Raji (cell line): Measurements from ENCODE around the gene MAP3K8.

Source experiments
- POLR2A ChIP-seq: IDR thresholded peaks from 2 replicates; pipeline ENCODE4 v1.6.1; 2011; ENCODE audit warnings: low read depth, low read length, control low read depth; ENCODE audit not compliant: insufficient read depth

Gene MAP3K8

GRCh38 chr10:30459283-30459682, 25.3 kb downstream of the MAP3K8 start:
- TF ChIP-seq POLR2A: no peak

- TF ChIP-seq POLR2A: no peak
Observed at GRCh38 chr10:30460121-30460520, 26.1 kb downstream of the MAP3K8 start.

GRCh38 chr10:30462513-30462912, 28.5 kb downstream of the MAP3K8 start:
- no peak for TF ChIP-seq POLR2A

- no peak for TF ChIP-seq POLR2A
Observed at GRCh38 chr10:30463944-30464451, 30.0 kb downstream of the MAP3K8 start.

- no peak for TF ChIP-seq POLR2A
Observed at GRCh38 chr10:30464675-30465074, 30.7 kb downstream of the MAP3K8 start.

GRCh38 chr10:30466445-30466844, 32.5 kb downstream of the MAP3K8 start:
- no peak for TF ChIP-seq POLR2A

GRCh38 chr10:30467651-30468338, 33.8 kb downstream of the MAP3K8 start:
- no peak for TF ChIP-seq POLR2A

GRCh38 chr10:30472414-30473155, 38.6 kb downstream of the MAP3K8 start:
- no peak for TF ChIP-seq POLR2A

GRCh38 chr10:30476511-30477155, 42.6 kb downstream of the MAP3K8 start:
- no peak for TF ChIP-seq POLR2A

GRCh38 chr10:30481603-30482002, 47.6 kb downstream of the MAP3K8 start:
- TF ChIP-seq POLR2A: no peak

- no peak for TF ChIP-seq POLR2A
Observed at GRCh38 chr10:30488316-30488715, 54.3 kb downstream of the MAP3K8 start.

- no peak for TF ChIP-seq POLR2A
Observed at GRCh38 chr10:30489346-30489745, 55.4 kb downstream of the MAP3K8 start.

- no peak for TF ChIP-seq POLR2A
Observed at GRCh38 chr10:30490289-30491000, 56.5 kb downstream of the MAP3K8 start.

- no peak for TF ChIP-seq POLR2A
Observed at GRCh38 chr10:30491204-30491915, 57.4 kb downstream of the MAP3K8 start.
